Measurements from ENCODE around the gene FBXW4.
A peak's percentile ranks its signal among the peaks of the same experiment; 100 is the strongest.

The FBXW4 gene, protein sequence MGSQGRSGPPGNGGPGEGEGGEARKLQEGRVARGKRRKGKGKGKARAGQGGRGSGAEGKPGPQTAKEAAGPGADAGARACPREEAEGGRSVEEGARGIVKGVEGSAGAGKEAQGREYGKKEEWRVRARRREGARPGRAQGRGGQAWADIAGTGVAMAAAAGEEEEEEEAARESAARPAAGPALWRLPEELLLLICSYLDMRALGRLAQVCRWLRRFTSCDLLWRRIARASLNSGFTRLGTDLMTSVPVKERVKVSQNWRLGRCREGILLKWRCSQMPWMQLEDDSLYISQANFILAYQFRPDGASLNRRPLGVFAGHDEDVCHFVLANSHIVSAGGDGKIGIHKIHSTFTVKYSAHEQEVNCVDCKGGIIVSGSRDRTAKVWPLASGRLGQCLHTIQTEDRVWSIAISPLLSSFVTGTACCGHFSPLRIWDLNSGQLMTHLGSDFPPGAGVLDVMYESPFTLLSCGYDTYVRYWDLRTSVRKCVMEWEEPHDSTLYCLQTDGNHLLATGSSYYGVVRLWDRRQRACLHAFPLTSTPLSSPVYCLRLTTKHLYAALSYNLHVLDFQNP

GRCh38 chr10:101694674-101695403 lies at the start of gene FBXW4:
FBXW4 (minus strand) TSS chr10:101695170; CDS start chr10:101695105, 65 bp downstream.
- DNase-seq (ENCODE audit: low spot score) (peak; percentile 40), FAIRE-seq (no peak)

DNA sequence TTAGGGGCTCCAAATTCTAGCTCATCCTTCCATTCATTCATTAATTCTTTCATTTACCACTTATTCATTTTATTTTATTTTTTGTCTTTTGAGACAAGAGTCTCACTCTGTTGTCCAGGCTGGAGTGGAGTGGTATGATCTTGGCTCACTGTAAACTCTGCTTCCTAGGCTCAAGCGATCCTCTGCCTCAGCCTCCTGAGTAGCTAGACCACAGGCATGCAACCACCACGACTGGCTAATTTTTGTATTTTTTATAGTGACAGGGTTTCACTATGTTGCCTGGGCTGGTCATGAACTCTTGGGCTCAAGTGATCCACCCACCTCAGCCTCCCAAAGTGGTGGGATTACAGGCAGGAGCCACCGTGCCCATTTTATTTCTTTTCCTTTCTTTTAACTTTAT lies 49.3 kb upstream of the FBXW4 start:
- DNase-seq (ENCODE audit: low spot score), result no peak

GRCh38 chr10:101741938-101742337 lies 47.0 kb upstream of the FBXW4 start:
- DNase-seq (ENCODE audit: low spot score) (no peak), FAIRE-seq (no peak)

More for the DNA sequence above, 49.3 kb upstream of the FBXW4 start:
- FAIRE-seq, result no peak

DNA sequence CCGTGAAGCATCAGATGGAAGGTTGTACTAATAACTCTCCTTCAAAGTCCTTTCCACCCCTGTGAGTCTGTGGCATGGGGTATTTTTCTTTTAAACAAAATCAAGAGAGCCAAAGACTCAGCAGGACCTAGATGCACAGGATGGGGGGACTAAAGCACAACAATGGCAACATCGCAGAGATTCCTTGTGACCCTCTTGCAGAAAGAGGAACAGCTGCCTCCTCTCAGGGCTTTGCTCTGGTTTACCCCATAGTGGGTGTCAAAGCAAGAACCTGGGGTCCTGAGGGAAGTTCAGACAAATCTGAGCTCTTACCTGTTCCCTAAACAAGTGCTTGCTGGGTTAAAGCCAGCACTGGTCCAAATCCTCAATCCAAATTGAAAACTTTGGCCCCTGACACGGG lies 41.7 kb upstream of the FBXW4 start:
- DNase-seq (ENCODE audit: low spot score) (no peak), FAIRE-seq (no peak)

DNA sequence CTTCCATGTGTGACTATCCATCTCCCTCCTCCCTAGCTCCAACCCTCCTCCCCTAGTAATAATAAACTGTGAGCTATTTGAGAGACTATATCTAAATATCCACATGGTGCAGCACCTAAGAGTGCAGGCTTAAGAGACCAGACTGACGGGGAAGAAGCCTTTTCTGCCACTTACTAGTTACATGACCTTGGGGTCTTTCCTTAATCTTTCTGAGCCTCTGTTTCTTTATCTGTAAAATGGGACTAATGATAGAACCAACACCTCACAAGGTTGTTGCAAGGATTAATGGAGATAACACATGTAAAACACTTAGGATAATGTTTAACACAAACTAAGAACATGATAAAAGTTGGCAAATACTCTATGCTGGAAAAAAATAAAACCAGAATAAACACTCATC lies 37.1 kb upstream of the FBXW4 start:
- DNase-seq (ENCODE audit: low spot score), result no peak
- FAIRE-seq, result no peak

DNA sequence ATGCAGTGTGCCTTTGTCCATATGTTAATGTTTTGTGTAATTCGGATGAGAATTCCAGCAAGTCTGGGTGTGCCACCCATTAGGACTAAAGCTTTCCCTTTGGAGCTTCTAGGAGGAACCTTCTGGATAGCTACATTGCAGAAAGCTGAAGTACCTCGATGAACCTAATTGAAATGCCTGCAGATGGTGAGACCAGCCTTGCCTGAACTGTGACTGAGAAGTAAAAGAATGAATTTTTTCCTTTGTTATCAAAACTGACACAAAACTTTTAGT lies 31.1 kb upstream of the FBXW4 start:
- DNase-seq (ENCODE audit: low spot score), result no peak
- FAIRE-seq, result no peak

DNA sequence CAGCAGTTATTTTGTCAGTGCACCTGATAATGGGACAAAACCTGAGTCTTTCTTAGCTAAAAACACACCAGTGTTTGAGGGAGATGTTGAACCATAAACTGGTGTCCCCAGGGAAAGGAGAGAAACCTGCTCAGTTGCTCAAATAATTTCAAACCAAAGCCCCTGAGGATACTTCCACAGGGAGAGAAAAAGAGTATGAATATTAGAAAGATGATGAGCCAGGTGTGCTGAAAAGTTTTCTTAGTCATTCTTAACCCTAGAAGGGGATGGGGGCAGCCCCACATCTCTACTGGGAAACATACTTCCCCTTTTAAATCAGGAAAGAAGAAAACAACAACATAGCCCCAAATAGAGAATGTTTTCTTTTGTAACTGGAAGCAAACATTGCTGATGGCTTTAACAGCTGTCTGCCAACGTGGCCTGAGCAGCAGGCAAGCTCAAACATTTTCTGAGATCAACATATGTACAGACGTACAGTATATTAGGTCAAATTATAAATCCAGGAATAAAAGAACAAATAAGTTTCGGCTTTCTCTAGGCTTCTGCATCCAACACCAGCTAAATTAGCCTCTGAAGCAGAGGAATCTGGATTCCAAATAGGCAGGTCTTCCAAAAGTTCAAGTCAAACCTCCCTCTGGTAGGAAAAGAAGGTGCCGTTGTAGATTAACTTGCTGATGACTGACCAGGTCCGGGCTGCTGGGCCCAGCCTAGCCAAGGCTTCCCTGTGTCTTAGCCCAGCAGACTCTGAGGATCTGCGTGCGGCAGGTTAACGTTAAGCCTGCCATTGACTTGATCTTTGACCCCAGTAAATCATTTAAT lies 30.5 kb upstream of the FBXW4 start:
- no peak for FAIRE-seq

GRCh38 chr10:101724446-101724845 lies 29.5 kb upstream of the FBXW4 start:
- DNase-seq (ENCODE audit: low spot score) (no peak), FAIRE-seq (no peak)

More for the DNA sequence above, 30.5 kb upstream of the FBXW4 start:
- DNase-seq (ENCODE audit: low spot score), result no peak

DNA sequence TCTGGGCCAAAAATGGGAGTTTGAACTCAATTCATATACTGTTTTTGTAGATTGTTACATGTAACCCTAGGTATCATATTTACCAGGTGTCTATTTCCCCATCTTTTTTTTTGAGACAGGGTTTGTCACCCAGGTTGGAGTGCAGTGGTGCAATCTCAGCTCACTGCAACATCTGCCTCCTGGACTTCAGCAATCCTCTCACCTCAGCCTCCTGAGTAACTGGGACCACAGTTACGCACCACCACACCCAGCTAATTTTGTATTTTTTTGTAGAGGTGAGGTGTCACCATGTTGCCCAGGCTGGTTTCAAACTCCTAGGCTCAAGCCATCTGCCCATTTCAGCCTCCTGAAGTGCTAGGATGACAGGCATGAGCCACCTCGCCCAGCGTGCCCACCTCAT lies 28.2 kb upstream of the FBXW4 start:
- FAIRE-seq, result no peak
- no peak for DNase-seq (ENCODE audit: low spot score)

DNA sequence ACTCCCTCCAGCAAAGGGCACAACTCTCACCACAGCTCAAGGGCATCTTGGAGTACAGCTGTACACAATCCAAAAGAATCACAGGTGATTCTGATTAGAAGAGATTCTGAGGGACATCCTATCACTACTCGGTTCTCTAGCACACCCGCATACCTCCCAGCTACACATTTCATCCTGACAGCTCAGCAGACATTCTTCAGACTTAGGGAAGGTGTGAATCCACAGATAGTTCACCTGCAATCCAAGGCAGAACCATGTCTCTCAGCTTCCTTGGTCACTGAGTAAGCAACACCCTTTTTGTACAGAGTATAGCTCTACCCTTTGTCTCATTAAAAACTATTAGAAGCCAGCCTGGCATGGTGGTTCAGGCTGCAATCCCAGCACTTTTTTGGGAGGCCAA lies 26.8 kb upstream of the FBXW4 start:
- FAIRE-seq (no peak), DNase-seq (ENCODE audit: low spot score) (no peak)

DNA sequence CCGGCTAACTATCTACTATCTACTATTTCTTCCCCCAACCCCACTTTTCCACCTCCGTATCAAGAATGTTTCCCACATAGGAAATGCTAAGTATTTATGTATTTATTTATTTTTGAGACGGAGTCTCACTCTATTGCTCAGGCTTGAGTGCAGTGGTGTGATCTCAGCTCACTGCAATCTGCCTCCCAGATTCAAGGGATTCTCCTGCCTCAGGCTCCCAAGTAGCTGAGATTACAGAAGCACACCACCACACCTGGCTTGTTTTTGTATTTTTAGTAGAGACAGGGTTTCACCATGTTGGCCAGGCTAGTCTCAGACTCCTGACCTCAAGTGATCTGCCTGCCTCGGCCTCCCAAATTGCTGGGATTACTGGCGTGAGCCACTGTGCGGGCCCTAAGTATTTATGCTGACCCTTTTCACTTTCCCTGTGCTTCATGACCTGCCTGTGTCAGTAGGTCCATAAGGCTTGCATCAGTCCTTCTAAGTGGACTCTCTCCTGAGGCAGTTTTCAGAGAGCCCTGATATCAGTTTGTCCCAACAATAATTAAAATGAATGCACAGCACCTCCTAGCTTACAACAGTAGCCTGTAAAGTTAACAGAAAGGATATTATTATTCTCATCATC lies 25.7 kb upstream of the FBXW4 start:
- DNase-seq (ENCODE audit: low spot score) (no peak), FAIRE-seq (no peak)

DNA sequence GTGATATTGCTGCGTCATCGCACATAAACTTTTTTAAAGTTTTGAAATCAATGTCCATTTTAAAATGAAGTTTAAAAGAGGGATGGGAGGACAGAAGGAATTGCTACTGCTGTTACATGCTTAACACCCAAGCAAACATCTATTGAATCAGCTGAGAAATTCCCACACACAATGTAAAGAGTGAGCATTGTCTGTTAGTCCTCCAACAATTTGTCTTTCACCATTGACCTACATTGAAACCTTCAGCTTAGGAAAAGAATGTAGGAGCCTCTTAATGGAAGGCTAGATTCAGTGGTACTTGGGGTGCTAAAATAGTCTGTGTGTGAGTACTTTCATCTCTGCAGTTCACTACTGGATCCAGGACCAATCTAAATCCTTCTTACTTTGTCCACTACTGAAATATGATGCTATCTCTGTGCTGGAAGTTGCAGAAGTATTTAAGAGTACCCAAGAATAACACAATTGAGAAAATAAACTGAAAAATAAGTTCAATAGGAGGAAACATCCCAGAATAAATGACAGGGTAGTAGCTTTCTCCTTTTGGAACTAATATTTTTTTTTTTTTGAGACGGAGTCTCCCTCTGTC lies 23.8 kb upstream of the FBXW4 start:
- DNase-seq (ENCODE audit: low spot score) (no peak), FAIRE-seq (no peak)

DNA sequence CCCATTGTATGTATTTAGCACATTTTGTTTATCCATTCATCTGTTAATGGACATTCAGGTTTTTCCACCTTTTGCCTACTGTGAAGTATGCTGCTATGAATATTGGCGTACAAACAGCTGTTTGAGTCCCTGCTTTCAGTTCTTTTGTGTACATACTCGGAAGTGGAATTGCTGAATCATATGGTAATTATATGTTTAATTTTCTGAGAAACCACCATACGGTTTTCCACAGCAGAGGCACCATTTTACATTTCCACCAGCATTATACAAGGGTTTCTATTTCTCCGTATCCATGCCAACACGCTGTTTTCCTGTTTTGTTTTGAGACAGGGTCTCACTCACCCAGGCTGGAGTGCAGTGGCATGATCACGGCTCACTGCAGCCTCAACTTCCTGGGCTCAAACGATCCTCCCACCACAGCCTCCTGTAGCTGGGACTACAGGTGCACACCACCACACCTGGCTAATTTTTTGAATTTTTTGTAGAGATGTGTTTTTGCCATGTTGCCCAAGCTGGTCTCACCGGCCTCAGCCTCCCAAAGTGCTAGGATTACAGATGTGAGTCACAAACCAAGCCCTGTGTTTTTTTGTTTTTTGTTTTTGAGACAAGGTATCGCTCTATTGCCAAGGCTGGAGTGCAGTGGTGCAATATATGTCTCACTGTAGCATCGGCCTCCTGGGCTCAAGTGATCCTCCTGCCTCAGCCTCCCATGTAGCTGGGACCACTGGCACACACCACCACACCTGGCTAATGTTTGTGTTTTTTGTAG lies 22.1 kb upstream of the FBXW4 start:
- FAIRE-seq, result peak; percentile 30
- DNase-seq (ENCODE audit: low spot score), result no peak

DNA sequence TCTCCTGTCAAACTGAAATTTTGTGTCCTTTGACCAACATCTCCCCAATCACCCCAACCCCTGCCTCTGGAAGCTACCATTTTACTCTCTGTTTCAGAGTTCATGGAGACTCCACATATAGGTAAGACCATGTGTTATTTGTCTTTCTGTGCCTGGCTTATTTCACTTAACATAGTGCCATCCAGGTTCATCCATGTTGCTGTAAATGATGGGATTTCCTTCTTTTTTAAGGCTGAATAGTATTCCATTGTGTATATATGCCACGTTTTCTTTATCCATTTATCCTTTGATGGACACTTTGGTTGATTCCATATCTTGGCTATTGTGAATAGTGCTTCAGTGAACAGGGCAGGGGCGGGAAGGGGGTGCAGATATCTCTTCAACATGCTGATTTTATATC lies 18.0 kb upstream of the FBXW4 start:
- FAIRE-seq, result no peak
- no peak for DNase-seq (ENCODE audit: low spot score)

- DNase-seq (ENCODE audit: low spot score), result no peak
- no peak for FAIRE-seq
Observed at GRCh38 chr10:101710793-101711192, 15.8 kb upstream of the FBXW4 start.

DNA sequence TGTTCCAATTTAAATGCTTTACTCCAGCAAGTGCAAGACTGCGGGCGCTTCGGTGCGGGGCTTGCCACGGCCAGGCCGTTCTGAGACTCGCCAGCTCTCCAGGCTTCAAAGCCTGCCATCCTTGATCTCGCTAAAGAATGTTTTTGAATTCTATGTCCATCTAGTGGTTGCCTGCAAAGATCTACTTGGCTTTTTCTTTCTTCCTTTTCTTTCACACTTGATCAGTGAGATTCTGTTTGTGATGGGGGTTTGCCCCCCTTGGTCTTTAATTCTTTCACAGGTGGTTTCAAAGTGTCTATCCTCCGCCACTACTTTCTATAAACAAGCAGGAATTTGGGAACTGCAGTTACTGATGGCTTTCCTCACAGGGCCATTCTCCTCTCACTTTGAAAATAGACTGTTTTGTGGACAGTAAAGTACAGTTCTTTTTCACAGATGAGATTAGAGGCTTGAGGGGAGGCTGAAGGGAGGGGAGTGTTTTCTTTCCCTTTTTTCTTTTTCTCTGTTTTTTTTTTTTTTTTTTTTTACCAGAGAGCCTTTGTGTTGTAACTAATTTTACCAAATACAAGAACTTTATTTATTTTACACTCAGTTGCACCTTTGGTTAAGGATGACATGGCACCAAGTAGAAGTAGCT lies 15.2 kb upstream of the FBXW4 start:
- FAIRE-seq (no peak), DNase-seq (ENCODE audit: low spot score) (no peak)

DNA sequence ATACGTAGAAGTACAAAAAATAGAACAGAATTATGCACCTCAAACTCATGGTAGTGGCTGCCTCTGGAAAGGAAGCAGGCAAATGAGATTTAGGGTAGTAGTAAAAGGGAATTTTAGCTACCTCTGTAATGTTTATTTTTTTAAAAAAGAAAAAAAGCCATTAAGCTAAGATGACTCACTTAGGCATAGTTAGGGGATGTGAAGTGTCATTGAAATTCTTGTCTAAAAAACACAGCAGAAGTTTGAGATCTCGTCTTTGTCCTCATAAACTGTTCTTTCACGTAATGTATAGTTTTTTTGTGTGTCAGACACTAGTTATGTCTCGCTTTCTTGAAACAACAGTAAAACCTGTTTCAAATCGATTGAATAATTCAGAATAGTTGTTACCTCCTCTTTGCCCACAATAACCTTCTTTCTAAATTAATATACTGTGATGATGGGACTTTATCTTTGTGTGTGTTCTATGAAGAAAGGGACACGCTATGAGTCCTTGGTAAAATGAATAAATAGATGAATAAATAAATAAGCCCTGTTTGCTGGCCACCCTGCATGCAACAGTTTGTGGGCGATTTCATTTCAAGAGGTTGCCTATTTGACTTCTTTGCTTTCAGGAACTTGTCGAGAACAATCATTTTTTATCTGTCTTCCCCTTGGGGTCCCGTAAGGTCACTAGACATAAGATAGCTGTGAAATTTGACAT lies 14.5 kb upstream of the FBXW4 start:
- DNase-seq (ENCODE audit: low spot score) (no peak), FAIRE-seq (no peak)

DNA sequence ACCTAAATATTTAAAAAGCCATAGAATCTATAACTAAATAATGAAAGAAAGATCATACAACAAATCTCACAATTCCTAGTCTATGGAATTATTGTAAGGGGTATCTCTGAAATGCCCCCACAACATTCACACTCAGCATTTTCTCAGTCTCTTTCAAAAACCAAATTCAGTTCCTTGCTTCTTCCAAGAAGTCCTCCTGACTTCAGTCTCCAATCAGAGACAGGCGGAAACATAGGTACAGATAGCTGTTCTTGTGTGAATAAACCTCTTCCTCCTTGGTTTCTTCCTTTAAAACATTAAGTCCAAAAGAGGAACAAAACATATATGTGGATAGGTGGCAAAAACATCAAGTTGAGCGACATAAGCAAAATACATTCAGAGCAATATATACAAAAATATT lies 13.9 kb upstream of the FBXW4 start:
- FAIRE-seq, result no peak
- DNase-seq (ENCODE audit: low spot score), result no peak

DNA sequence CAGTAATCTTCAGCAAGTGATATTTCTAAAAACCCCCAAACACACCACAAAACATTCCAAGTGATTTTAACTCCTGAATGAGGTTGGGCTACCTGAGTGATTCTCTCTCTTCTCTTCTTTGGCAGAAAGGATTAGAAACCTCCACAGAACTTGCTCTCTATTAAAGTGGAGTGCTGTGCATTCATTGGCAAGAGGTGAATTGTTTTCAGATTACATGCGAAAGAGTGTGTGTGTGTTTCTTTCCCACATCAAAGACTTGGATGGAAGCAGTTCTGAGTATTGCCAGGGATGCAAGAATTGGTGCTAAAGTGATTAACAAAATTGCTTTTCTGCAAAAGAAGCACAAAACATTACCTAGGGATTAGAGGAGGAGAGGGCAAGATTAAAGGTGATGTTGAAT lies 13.1 kb upstream of the FBXW4 start:
- FAIRE-seq, result no peak
- DNase-seq (ENCODE audit: low spot score), result no peak

All from urothelium cell line (cell line).